Endothelial cell of umbilical vein (primary cell): ENCODE measurements around the gene RAP1GAP2. TPM values are rescaled to one million over a fixed set of nuclear protein-coding genes. Genes with fewer than 3 reads are reported as not detected.

ENCODE experiments used
- BruUV-seq: library from RNA; stranded (reverse); fragments of 400-500 nt; replicated peaks from 2 replicates; lab custom pipeline; 2021; lab: Mats Ljungman, UMichigan
- CTCF ChIA-PET: fragments of 300-600, 350-600 bp; sonication (Branson Sonifier 250); formaldehyde crosslinking; loops from one replicate; lab custom pipeline; 2021; ENCODE audit warnings: antibody characterized with exemption, inconsistent platforms; lab: Charles Lee
- POLR2A ChIA-PET: fragments of 300-600, 350-600 bp; sonication (Branson Sonifier 250); formaldehyde crosslinking; loops from one replicate; lab custom pipeline; 2021; ENCODE audit warnings: antibody characterized with exemption, inconsistent platforms; lab: Charles Lee
- DNase-seq: peaks from one replicate; pipeline ENCODE4 v3.0.0-alpha.2; 2011; ENCODE audit warnings: low read depth, low spot score
- FAIRE-seq: peaks from 2 replicates; lab custom pipeline; 2011; peaks lifted over from hg19 to GRCh38; lab: Jason Lieb, UNC
- H2AFZ ChIP-seq: 2 replicates; pipeline ENCODE4 v1.6.0; 2012; ENCODE audit warnings: low read depth, low read length, control low read depth, inconsistent platforms
- H3K27ac ChIP-seq: 2 replicates; pipeline ENCODE4 v1.5.1; 2011; ENCODE audit warnings: low read depth, mild to moderate bottlenecking, control low read depth, low read length, moderate library complexity; ENCODE audit not compliant: insufficient read depth
- H3K27me3 ChIP-seq, 2 experiments: 2 replicates each; pipeline versions ENCODE4 v1.6.0 to v1.6.1; 2011; ENCODE audit warnings: low read length in 2 of 2, mixed read lengths in 1 of 2; ENCODE audit not compliant: control insufficient read depth in 2 of 2, insufficient read depth in 2 of 2
- H3K36me3 ChIP-seq, 2 experiments: 2 replicates in 1 of 2; 3 replicates in 1 of 2; pipeline ENCODE4 v1.5.1; 2011; ENCODE audit warnings: low read length in 2 of 2, mild to moderate bottlenecking in 1 of 2, moderate library complexity in 1 of 2; ENCODE audit not compliant: control insufficient read depth in 2 of 2, insufficient read depth in 2 of 2; ENCODE audit errors: extremely low read depth in 1 of 2
- H3K4me1 ChIP-seq: 3 replicates; pipeline ENCODE4 v1.5.1; 2011; ENCODE audit warnings: mild to moderate bottlenecking, low read length; ENCODE audit not compliant: control insufficient read depth, insufficient read depth; ENCODE audit errors: extremely low read depth
- H3K4me2 ChIP-seq: 2 replicates; pipeline ENCODE4 v1.6.1; 2011; ENCODE audit warnings: low read length, control low read depth, mixed read lengths; ENCODE audit not compliant: insufficient read depth
- H3K4me3 ChIP-seq, 3 experiments: fragments of 200-600 bp in 1 of 3; sonication (generic), shearing (Covaris generic) in 1 of 3; replicated peaks in 1 of 3; 2 replicates each; pipeline ENCODE4 v1.5.1; 2011 to 2016; ENCODE audit warnings: control low read depth in 3 of 3, low read length in 3 of 3, mild to moderate bottlenecking in 2 of 3, inconsistent platforms in 1 of 3, low read depth in 1 of 3, moderate library complexity in 1 of 3; ENCODE audit not compliant: insufficient read depth in 1 of 3
- H3K79me2 ChIP-seq: 2 replicates; pipeline ENCODE4 v1.6.0; 2012; ENCODE audit warnings: low read length, inconsistent platforms; ENCODE audit not compliant: control insufficient read depth, insufficient read depth
- H3K9ac ChIP-seq: replicated peaks from 2 replicates; pipeline ENCODE3; 2011; ENCODE audit warnings: low read length, control low read depth; ENCODE audit not compliant: insufficient read depth; ENCODE audit errors: extremely low read depth
- H3K9me1 ChIP-seq: replicated peaks from 3 replicates; pipeline ENCODE4 v1.6.0; 2011; ENCODE audit warnings: mild to moderate bottlenecking, low read length; ENCODE audit not compliant: control insufficient read depth, insufficient read depth; ENCODE audit errors: extremely low read depth
- H3K9me3 ChIP-seq: replicated peaks from 2 replicates; pipeline ENCODE4 v1.5.1; 2012; ENCODE audit warnings: low read length, inconsistent platforms; ENCODE audit not compliant: control insufficient read depth, insufficient read depth
- H4K20me1 ChIP-seq: replicated peaks from 2 replicates; pipeline ENCODE3; 2011; ENCODE audit warnings: mild to moderate bottlenecking, low read length; ENCODE audit not compliant: control insufficient read depth, insufficient read depth; ENCODE audit errors: extremely low read depth
- CTCF ChIP-seq, 2 donors: IDR thresholded peaks; 1 replicate in 1 of 2; 2 replicates in 1 of 2; pipeline ENCODE4 v1.5.1; 2011; ENCODE audit warnings: low read length in 2 of 2, mild to moderate bottlenecking in 2 of 2, moderate library complexity in 2 of 2, control low read depth in 1 of 2, inconsistent platforms in 1 of 2, low read depth in 1 of 2; ENCODE audit not compliant: insufficient read depth in 1 of 2; ENCODE audit errors: extremely low read depth in 1 of 2
- EZH2 ChIP-seq: IDR thresholded peaks from 2 replicates; pipeline ENCODE4 v1.6.1; 2012; ENCODE audit warnings: borderline replicate concordance, low read depth, mild to moderate bottlenecking, moderate library complexity, low read length, inconsistent platforms; ENCODE audit not compliant: severe bottlenecking
- FOS ChIP-seq: IDR thresholded peaks from 2 replicates; pipeline ENCODE4 v1.6.1; 2011; ENCODE audit warnings: mild to moderate bottlenecking, low read length, moderate library complexity, borderline replicate concordance; ENCODE audit not compliant: insufficient read depth
- GATA2 ChIP-seq: IDR thresholded peaks from 2 replicates; pipeline ENCODE4 v1.7.0; 2011; ENCODE audit warnings: low read depth, mild to moderate bottlenecking, moderate library complexity, mixed read lengths, low read length; ENCODE audit not compliant: insufficient read length, insufficient read depth
- JUN ChIP-seq: IDR thresholded peaks from 2 replicates; pipeline ENCODE4 v1.6.1; 2011; ENCODE audit warnings: borderline replicate concordance, low read depth; ENCODE audit not compliant: insufficient read length, insufficient read depth
- MAX ChIP-seq: IDR thresholded peaks from 2 replicates; pipeline ENCODE4 v1.6.1; 2011; ENCODE audit not compliant: insufficient read depth, insufficient read length
- MYC ChIP-seq: IDR thresholded peaks from one replicate; pipeline ENCODE4 v1.6.1; 2011; ENCODE audit warnings: mild to moderate bottlenecking, low read depth, low read length
- POLR2A ChIP-seq: IDR thresholded peaks from 2 replicates; pipeline ENCODE4 v1.6.1; 2012; ENCODE audit warnings: low read depth, mild to moderate bottlenecking, control low read depth, low read length
- POLR2AphosphoS5 ChIP-seq: IDR thresholded peaks from 2 replicates; pipeline ENCODE4 v1.6.1; 2012; ENCODE audit warnings: low read depth, mild to moderate bottlenecking, control low read depth, low read length, moderate library complexity; ENCODE audit not compliant: insufficient read depth
- dilution Hi-C: fragments of 300-500 bp; cut with MboI; formaldehyde crosslinking; loops from one replicate; pipeline ENCODE4 v1.15.0; 2019; ENCODE audit warnings: low sequenced_read_pairs; ENCODE audit not compliant: extremely low pct_ligation_motif_present
- intact Hi-C: fragments of 100-400 bp; cut with micrococcal nuclease; formaldehyde crosslinking; loops from one replicate; pipeline ENCODE4 v1.10.0; 2022
- polyA plus RNA-seq, 4 experiments: library from polyadenylated mRNA; depleted of rRNA in 3 of 4; stranded (reverse) in 3 of 4; unstranded in 1 of 4; fragments of >200 nt; gene quantifications; 2 replicates each; pipeline versions ENCODE4 v1.2.1 to v1.2.3, GENCODE V29; 2011 to 2012; ENCODE audit warnings: missing spikeins in 1 of 4
- total RNA-seq: library from RNA; stranded (reverse); gene quantifications from 2 replicates; pipeline ENCODE4 v1.2.3, GENCODE V29; 2021

Gene RAP1GAP2
- total and polyA plus RNA-seq, 2 donors (not counting 3 experiments of a cell fraction or from before 2014, with no cell fraction given), result 1.4 to 3.6 TPM

GRCh38 chr17:3029213-3029913 is 233.1 kb downstream of the RAP1GAP2 start:
- peak; percentile 26 for FAIRE-seq
- Histone ChIP-seq H3K4me2 (no peak overlapping the region), H3K27ac (peak overlapping the region; percentile 99), H3K9me1 (no peaks in the 10 kb centered on the region), H3K4me1 (peaks cover 16% of the 10 kb centered on the region), H2AFZ (peak overlapping the region; percentile 14), H3K9me3 (no peaks in the 10 kb centered on the region), H3K79me2 (no peaks in the 10 kb centered on the region), H3K9ac (peak overlapping the region; percentile 62), H4K20me1 (no peaks in the 10 kb centered on the region), H3K4me3 (no peak overlapping the region), H3K36me3 (no peaks in the 10 kb centered on the region), H3K27me3 (no peaks in the 10 kb centered on the region)
- ChIA-PET CTCF (no interaction called here), POLR2A (no interaction called here)
- no TSS peak for BruUV-seq
- no peak for DNase-seq
- dilution Hi-C loops (no loop called here), intact Hi-C loops (no loop called here)
- TF ChIP-seq EZH2, result no peak
- no peak for TF ChIP-seq POLR2AphosphoS5
- TF ChIP-seq GATA2, result no peak
- TF ChIP-seq MYC, result no peak
- TF ChIP-seq POLR2A, result no peak
- TF ChIP-seq CTCF (IDR thresholded peaks at IDR 0.05; ENCODE audit: extremely low read depth in 1 of 2, insufficient read depth in 1 of 2, low read depth in 1 of 2, low read length in 2 of 2), result no peak
- TF ChIP-seq FOS, result no peak
- no peak for TF ChIP-seq MAX
- no peak for TF ChIP-seq JUN
